ENCODE measurements around the gene SLC25A33. TPM values are rescaled to one million over a fixed set of nuclear protein-coding genes. Genes with fewer than 3 reads are reported as not detected.

The SLC25A33 gene
- total and polyA plus RNA-seq, 2 of the 8 experiments (the other 6 are each of a cell fraction or from before 2014, with no cell fraction given) = 7.8 to 12.8 TPM

DNA sequence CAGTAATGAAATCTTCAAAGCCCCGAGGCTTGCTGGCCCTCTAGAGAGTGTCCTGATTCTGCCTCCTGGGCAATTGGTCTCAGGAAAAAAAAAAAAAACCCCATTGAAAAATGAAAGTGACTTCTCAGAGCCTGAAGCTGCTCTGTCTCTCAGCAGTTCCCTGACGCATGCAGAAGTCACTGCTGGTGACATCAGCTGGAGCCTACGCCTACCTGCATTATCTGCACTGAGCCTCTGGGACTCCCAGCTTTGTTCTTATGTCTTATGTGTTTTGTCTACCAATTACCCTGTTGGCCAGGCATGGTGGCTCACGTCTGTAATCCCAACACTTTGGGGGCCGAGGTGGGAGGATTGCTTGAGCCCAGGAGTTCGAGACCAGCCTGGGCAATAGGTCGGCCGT lies 10.1 kb upstream of the SLC25A33 start:
- ChIA-PET POLR2A (ENCODE audit: partially characterized antibody) (interaction anchor here (1.1 to 1.5 kb wide), 3 partner anchors 10 to 43 kb away, joined by 3 to 5 read pairs (median 3); partner anchors contain the start of gene SLC25A33), CTCF (ENCODE audit: partially characterized antibody) (interaction anchor here (1.1 to 1.7 kb wide), 4 partner anchors 12 to 37 kb away, joined by 3 to 4 read pairs (median 4); no protein-coding TSS in a partner anchor)
- TF ChIP-seq, protein P1, sequence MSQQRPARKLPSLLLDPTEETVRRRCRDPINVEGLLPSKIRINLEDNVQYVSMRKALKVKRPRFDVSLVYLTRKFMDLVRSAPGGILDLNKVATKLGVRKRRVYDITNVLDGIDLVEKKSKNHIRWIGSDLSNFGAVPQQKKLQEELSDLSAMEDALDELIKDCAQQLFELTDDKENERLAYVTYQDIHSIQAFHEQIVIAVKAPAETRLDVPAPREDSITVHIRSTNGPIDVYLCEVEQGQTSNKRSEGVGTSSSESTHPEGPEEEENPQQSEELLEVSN (IDR thresholded peaks at IDR 0.05) = no peak
- TF ChIP-seq KDM1A (IDR thresholded peaks at IDR 0.05; ENCODE audit: borderline replicate concordance, low read length) (no peak), SP4 (IDR thresholded peaks at IDR 0.05; ENCODE audit: low read length) (no peak), FOSL1 (IDR thresholded peaks at IDR 0.05; ENCODE audit: insufficient read depth, low read depth, low read length) (no peak), SIX5 (IDR thresholded peaks at IDR 0.05; ENCODE audit: low read depth, low read length) (no peak), YY1 (IDR thresholded peaks at IDR 0.05; ENCODE audit: low read depth, low read length) (no peak), PHF8 (conservative IDR thresholded peaks at IDR 0.05; ENCODE audit: low read depth, low read length) (no peak), CTBP2 (IDR thresholded peaks at IDR 0.05; ENCODE audit: borderline replicate concordance, insufficient read depth, insufficient read length, low read length) (no peak), JUND (IDR thresholded peaks at IDR 0.05; ENCODE audit: low read length) (no peak), NANOG (IDR thresholded peaks at IDR 0.05; ENCODE audit: insufficient read depth, low read depth, low read length, poor library complexity, severe bottlenecking) (no peak), GABPA (IDR thresholded peaks at IDR 0.05; ENCODE audit: borderline replicate concordance, insufficient read depth, low read length) (no peak), USF2 (IDR thresholded peaks at IDR 0.05; ENCODE audit: low read length) (no peak)

More for the DNA sequence above, 10.1 kb upstream of the SLC25A33 start:
- H3K18ac ChIP-seq (ENCODE audit: extremely low read depth, low read length) = no peak overlapping the region; the same call in 1 of the 2 replicates
- H3K4me2 ChIP-seq (ENCODE audit: insufficient read depth in 1 of 2, low read depth in 2 of 2, low read length in 2 of 2) = no peak overlapping the region
- H2BK5ac ChIP-seq (ENCODE audit: low read depth, low read length) = no peak overlapping the region; the same call in 1 of the 2 replicates
- no peaks in the 10 kb centered on the region; the same call in 1 of the 2 replicates for H3K23me2 ChIP-seq (ENCODE audit: low read depth, low read length)
- H2AFZ ChIP-seq (ENCODE audit: low read length) = 0 out of 2 replicates have a peak overlapping the region, but pooled peaks have one; percentile 2
- no peak overlapping the region for H3K4me3 ChIP-seq (ENCODE audit: extremely low read depth in 1 of 4, insufficient read depth in 2 of 4, low read depth in 3 of 4, low read length in 4 of 4)
- no peak overlapping the region for H3K27ac ChIP-seq (ENCODE audit: low read depth, low read length)
- H3K9ac ChIP-seq (replicated peaks in 1 of 4; ENCODE audit: extremely low read depth in 1 of 4, low read depth in 3 of 4, low read length in 3 of 4) = no peak overlapping the region
- no peaks in the 10 kb centered on the region for H4K20me1 ChIP-seq (replicated peaks in 1 of 2; ENCODE audit: control insufficient read depth in 1 of 2, insufficient read depth in 2 of 2, low read length in 2 of 2)
- no peaks in the 10 kb centered on the region for H3K36me3 ChIP-seq (ENCODE audit: control insufficient read depth in 2 of 4, insufficient read depth in 4 of 4, low read length in 3 of 4)
- H3K4me1 ChIP-seq (replicated peaks in 1 of 4; ENCODE audit: control insufficient read depth in 3 of 4, insufficient read depth in 4 of 4, low read length in 3 of 4) = no peaks in the 10 kb centered on the region
- FAIRE-seq (no peak), DNase-seq (ENCODE audit: low read depth in 1 of 2, low spot score in 2 of 2) (no peak)
- H3K27me3 ChIP-seq (replicated peaks in 1 of 4; ENCODE audit: control insufficient read depth in 3 of 4, extremely low read depth in 1 of 4, insufficient read depth in 3 of 4, low read length in 3 of 4) = no peaks in the 10 kb centered on the region
- H3K23ac ChIP-seq (ENCODE audit: insufficient read length) = no peak overlapping the region
- H2BK120ac ChIP-seq (replicated peaks; ENCODE audit: low read depth, low read length) = no peak overlapping the region
- H4K5ac ChIP-seq (ENCODE audit: insufficient read length, low read depth, low read length) = no peak overlapping the region
- WGBS, 2 experiments (ENCODE audit: extremely low coverage in 1 of 2, insufficient coverage in 1 of 2, insufficient read length in 1 of 2, insufficient replicate concordance in 2 of 2, low coverage in 1 of 2, low lambda C conversion rate in 2 of 2, missing lambda C conversion rate in 1 of 2) = 92% methylated on average over 7 of the region's 8 CpGs; no CpG with 5 or more reads in 1 of the 2 experiments
- no peak overlapping the region; the same call in 1 of the 2 replicates for H4K8ac ChIP-seq (ENCODE audit: extremely low read depth, insufficient read depth, low read length)
- H3K79me1 ChIP-seq (ENCODE audit: low read depth, low read length) = no peaks in the 10 kb centered on the region
- no peak overlapping the region for H3K4ac ChIP-seq (replicated peaks; ENCODE audit: insufficient read length, low read depth, low read length)
- H3K56ac ChIP-seq (replicated peaks; ENCODE audit: insufficient read length, low read depth, low read length) = no peak overlapping the region
- H4K91ac ChIP-seq (replicated peaks; ENCODE audit: insufficient read length, low read length) = no peak overlapping the region
- no peak overlapping the region for H2AK5ac ChIP-seq (ENCODE audit: low read depth, low read length)
- H2BK15ac ChIP-seq (ENCODE audit: low read length) = no peak overlapping the region
- H3K79me2 ChIP-seq (ENCODE audit: control insufficient read depth in 1 of 2, insufficient read depth in 2 of 2, low read length in 2 of 2) = no peaks in the 10 kb centered on the region
- H2BK12ac ChIP-seq (ENCODE audit: low read depth, low read length) = no peak overlapping the region
- no peak overlapping the region for H2BK20ac ChIP-seq (ENCODE audit: low read length)
- H3K14ac ChIP-seq (ENCODE audit: insufficient read length) = no peak overlapping the region
- H3K9me3 ChIP-seq (ENCODE audit: insufficient read depth in 2 of 2, low read depth in 1 of 2, low read length in 1 of 2) = no peaks in the 10 kb centered on the region

All from H1 (cell line).